ENCODE measurements around the gene NOP53. TPM values are rescaled to one million over a fixed set of nuclear protein-coding genes. Genes with fewer than 3 reads are reported as not detected.
A peak's percentile ranks its signal among the peaks of the same experiment; 100 is the strongest.

Gene NOP53
- total RNA-seq, 2 experiments from 2014 or later = 212 to 296 TPM

- peaks cover 8% of the 10 kb centered on the region for H3K4me1 ChIP-seq (ENCODE audit: insufficient read depth, low read length, poor library complexity, severe bottlenecking)
- H3K79me2 ChIP-seq (ENCODE audit: insufficient read depth, low read depth, low read length) = peaks cover 7% of the 10 kb centered on the region; the same call in 1 of the 2 replicates
- no peaks in the 10 kb centered on the region for H3K9me3 ChIP-seq (ENCODE audit: low read length)
- H4K20me1 ChIP-seq (ENCODE audit: insufficient read depth, low read length) = no peaks in the 10 kb centered on the region
- peak overlapping the region; percentile 53 for H3K27ac ChIP-seq (ENCODE audit: low read depth, low read length, poor library complexity, severe bottlenecking)
- CTCF ChIA-PET (ENCODE audit: unreplicated experiment) = interaction anchor here (0.6 kb wide), 1 partner anchor 66 kb away, joined by 3 read pairs; the partner anchor contains the start of gene EHD2
- POLR2A ChIA-PET = no interaction called here
- H3K4me2 ChIP-seq (ENCODE audit: low read length) = peak overlapping the region; percentile 93
- peak overlapping the region; percentile 93 for H3K4me3 ChIP-seq (ENCODE audit: low read depth, low read length, poor library complexity, severe bottlenecking)
- intact Hi-C loops (cut with micrococcal nuclease; ENCODE audit: unreplicated experiment) = no loop called here
- no peaks in the 10 kb centered on the region for H3K9me2 ChIP-seq (ENCODE audit: insufficient read depth, low read length)
- H3K36me3 ChIP-seq (ENCODE audit: insufficient read depth, low read length) = 0 out of 2 replicates have a peak, but pooled peaks cover 3% of the 10 kb centered on the region
- peak; percentile 11 for DNase-seq (ENCODE audit: low spot score)
- TSS peak; percentile 82 for BruUV-seq (replicated peaks)
- peak overlapping the region; percentile 74 for H2AFZ ChIP-seq (ENCODE audit: low read length)
- no peak for TF ChIP-seq EZH2phosphoT487 (IDR thresholded peaks at IDR 0.05; ENCODE audit: borderline replicate concordance, low read depth, low read length)
- TF ChIP-seq CTCF (conservative IDR thresholded peaks at IDR 0.05; ENCODE audit: low read length) = no peak
These were observed 33.6 kb downstream of the NOP53 start for GRCh38 chr19:47778954-47779351.

- Histone ChIP-seq H3K4me2 (ENCODE audit: low read length) (peak overlapping the region; percentile 93), H3K9me3 (ENCODE audit: low read length) (no peaks in the 10 kb centered on the region), H3K9me2 (ENCODE audit: insufficient read depth, low read length) (no peaks in the 10 kb centered on the region), H3K27ac (ENCODE audit: low read depth, low read length, poor library complexity, severe bottlenecking) (no peak overlapping the region), H3K4me1 (ENCODE audit: insufficient read depth, low read length, poor library complexity, severe bottlenecking) (peaks cover 8% of the 10 kb centered on the region), H4K20me1 (ENCODE audit: insufficient read depth, low read length) (no peaks in the 10 kb centered on the region), H3K79me2 (ENCODE audit: insufficient read depth, low read depth, low read length) (peaks cover 7% of the 10 kb centered on the region; the same call in 1 of the 2 replicates), H3K4me3 (ENCODE audit: low read depth, low read length, poor library complexity, severe bottlenecking) (peak overlapping the region; percentile 93), H2AFZ (ENCODE audit: low read length) (no peak overlapping the region), H3K36me3 (ENCODE audit: insufficient read depth, low read length) (0 out of 2 replicates have a peak, but pooled peaks cover 3% of the 10 kb centered on the region)
- TF ChIP-seq EZH2phosphoT487 (IDR thresholded peaks at IDR 0.05; ENCODE audit: borderline replicate concordance, low read depth, low read length) = no peak
- TF ChIP-seq CTCF (conservative IDR thresholded peaks at IDR 0.05; ENCODE audit: low read length) = no peak
- intact Hi-C loops (cut with micrococcal nuclease; ENCODE audit: unreplicated experiment) = no loop called here
- no TSS peak for BruUV-seq (replicated peaks)
- no peak for DNase-seq (ENCODE audit: low spot score)
- ChIA-PET CTCF (ENCODE audit: unreplicated experiment) (no interaction called here), POLR2A (interaction anchor here (0.6 kb wide), 1 partner anchor 18 kb away, joined by 3 read pairs; no protein-coding TSS in a partner anchor)
These were observed 34.3 kb downstream of the NOP53 start for GRCh38 chr19:47779524-47780214.

- H3K27ac ChIP-seq (ENCODE audit: low read depth, low read length, poor library complexity, severe bottlenecking) = no peak overlapping the region
- H3K4me3 ChIP-seq (ENCODE audit: low read depth, low read length, poor library complexity, severe bottlenecking) = no peak overlapping the region
- TF ChIP-seq EZH2phosphoT487 (IDR thresholded peaks at IDR 0.05; ENCODE audit: borderline replicate concordance, low read depth, low read length) = no peak
- TF ChIP-seq CTCF (conservative IDR thresholded peaks at IDR 0.05; ENCODE audit: low read length) = no peak
- no peaks in the 10 kb centered on the region for H3K9me2 ChIP-seq (ENCODE audit: insufficient read depth, low read length)
- ChIA-PET POLR2A (no interaction called here), CTCF (ENCODE audit: unreplicated experiment) (no interaction called here)
- no TSS peak for BruUV-seq (replicated peaks)
- intact Hi-C loops (cut with micrococcal nuclease; ENCODE audit: unreplicated experiment) = no loop called here
- H3K36me3 ChIP-seq (ENCODE audit: insufficient read depth, low read length) = 0 out of 2 replicates have a peak, but pooled peaks cover 3% of the 10 kb centered on the region
- H3K4me1 ChIP-seq (ENCODE audit: insufficient read depth, low read length, poor library complexity, severe bottlenecking) = peaks cover 8% of the 10 kb centered on the region
- no peak overlapping the region for H3K4me2 ChIP-seq (ENCODE audit: low read length)
- H3K79me2 ChIP-seq (ENCODE audit: insufficient read depth, low read depth, low read length) = peaks cover 7% of the 10 kb centered on the region; the same call in 1 of the 2 replicates
- H4K20me1 ChIP-seq (ENCODE audit: insufficient read depth, low read length) = no peaks in the 10 kb centered on the region
- DNase-seq (ENCODE audit: low spot score) = no peak
- no peaks in the 10 kb centered on the region for H3K9me3 ChIP-seq (ENCODE audit: low read length)
- H2AFZ ChIP-seq (ENCODE audit: low read length) = no peak overlapping the region
These were observed 34.8 kb downstream of the NOP53 start for GRCh38 chr19:47780215-47780551.

Data from OCI-LY7 (cell line).